ENCODE data around the gene RANBP3L.
"Not testable (repeated sequence)": the region's sequence is repeated elsewhere in the genome, so short reads cannot be mapped to it uniquely, and the experiment has no call there.

Gene RANBP3L, protein sequence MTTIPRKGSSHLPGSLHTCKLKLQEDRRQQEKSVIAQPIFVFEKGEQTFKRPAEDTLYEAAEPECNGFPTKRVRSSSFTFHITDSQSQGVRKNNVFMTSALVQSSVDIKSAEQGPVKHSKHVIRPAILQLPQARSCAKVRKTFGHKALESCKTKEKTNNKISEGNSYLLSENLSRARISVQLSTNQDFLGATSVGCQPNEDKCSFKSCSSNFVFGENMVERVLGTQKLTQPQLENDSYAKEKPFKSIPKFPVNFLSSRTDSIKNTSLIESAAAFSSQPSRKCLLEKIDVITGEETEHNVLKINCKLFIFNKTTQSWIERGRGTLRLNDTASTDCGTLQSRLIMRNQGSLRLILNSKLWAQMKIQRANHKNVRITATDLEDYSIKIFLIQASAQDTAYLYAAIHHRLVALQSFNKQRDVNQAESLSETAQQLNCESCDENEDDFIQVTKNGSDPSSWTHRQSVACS
- total RNA-seq = 0 to 0.18 (median 0.05) reads per million in 4 experiments

DNA sequence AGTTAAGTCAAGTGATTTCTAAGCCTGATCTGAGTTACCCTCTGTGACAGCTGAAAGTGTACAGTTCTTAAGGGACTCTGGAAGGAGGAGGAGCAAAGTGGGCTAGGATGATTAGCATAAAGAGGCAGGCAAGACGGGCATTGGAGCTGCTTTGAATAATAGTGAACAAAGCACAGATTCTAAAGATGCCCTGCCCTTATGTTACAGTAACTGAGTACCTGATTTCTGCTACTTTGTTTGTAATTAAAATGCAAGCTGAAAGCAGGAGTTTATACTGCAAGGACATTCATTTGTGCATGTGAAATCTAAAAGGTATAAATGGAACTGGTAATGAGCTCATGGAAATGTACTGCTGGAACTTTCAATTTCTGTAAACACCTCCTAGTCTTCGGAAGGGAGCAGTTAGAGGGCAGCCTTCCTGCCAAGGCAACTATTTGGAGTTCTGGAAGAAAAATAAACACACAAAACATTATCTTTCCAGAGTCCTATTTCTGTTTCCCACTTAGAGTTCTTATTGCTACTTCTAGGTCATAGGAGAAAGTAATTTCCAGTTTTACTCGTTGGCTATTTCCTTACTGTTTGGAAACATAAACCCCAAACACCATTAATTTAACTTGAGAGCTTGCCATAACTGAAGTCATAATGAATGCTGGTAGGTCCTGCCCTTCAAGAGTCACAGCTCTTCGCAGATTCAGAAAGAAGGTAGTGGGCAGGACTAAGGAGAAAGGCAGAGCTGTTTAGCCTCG lies at the start of gene RANBP3L:
RANBP3L (minus strand) TSS at position 45 of the 746 bp plus-strand sequence. CDS start 486 bp downstream, outside the sequence.
- no peak for DNase-seq

DNA sequence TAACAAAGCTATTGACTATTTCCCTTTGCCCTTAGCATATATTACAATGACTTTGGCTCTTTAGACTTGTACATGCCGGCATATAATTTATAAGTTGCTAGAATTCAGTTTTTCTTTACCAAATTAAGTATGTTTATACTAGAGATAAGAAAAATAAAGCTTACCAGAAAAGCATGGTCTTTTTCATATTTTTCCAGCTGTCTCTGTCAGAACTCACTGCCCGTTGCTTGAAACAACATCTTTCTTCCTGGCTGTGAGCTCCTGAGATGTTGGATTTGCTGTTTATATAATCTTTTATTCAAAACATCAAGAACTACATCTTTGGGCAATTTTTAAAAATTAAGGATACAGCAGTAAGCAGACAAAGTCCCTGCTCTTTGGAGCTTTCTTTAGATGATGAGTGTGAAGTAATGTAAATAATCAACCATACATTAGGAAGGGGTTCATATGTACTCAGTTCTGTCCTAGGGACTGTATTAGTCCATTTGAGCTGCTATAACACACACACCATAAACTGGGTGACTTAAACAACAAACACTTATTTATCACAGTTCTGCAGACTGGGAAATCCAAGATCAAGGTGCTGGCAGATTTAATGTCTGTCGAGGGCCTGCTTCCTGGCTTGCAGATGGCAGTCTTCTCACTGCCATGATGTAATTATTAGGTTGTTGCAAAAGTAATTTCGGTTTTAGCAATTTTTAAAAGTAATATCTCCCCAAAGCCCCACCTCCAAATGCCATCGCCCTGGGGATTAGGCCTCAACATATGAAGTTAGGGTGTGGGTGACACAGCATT lies 45.4 kb upstream of the RANBP3L start:
- DNase-seq = no peak

- DNase-seq = no peak
These were observed 43.2 kb upstream of the RANBP3L start for GRCh38 chr5:36344899-36345298.

- DNase-seq = not testable (repeated sequence)
These were observed 40.0 kb upstream of the RANBP3L start for GRCh38 chr5:36341720-36342119.

GRCh38 chr5:36337597-36337996 lies 35.9 kb upstream of the RANBP3L start:
- no peak for DNase-seq

DNA sequence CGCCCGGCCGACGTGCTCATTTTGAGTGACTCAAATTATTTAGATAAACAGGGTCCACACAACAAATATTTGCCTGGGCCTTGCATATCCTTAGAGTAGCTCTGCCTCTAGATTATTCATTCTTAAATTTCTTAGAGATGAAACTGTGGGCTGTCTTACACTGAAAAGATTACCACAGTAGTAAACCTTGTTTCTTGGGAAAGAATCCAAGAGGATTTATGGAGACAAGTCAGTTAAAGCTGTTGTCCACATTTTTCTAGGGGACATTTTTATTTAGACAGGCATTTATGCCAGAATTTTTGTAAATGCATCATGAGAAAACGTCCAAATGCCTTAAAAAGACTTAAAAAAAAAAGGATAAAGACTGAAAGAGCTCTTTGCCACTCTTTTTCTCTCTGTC lies 32.6 kb upstream of the RANBP3L start:
- no peak for DNase-seq

DNA sequence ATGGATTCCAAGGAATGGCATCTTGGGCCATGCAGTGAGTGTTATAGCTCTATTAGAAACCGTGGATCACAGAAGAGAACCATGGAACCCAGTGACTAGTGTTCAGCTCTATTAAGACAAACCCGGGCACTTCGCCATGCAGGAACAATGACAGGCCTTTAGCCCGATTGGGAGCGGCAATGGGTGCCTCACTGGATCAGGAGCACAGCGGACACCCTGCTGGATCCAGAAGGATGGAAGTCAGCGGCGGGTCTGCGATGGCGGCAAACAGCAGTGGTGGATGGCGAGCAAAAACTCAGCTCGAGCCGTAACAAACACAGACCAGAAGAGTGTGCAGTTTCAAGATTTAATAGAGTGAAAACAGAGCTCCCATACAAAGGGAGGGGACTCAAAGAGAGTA lies 31.0 kb upstream of the RANBP3L start:
- DNase-seq = not testable (repeated sequence)

DNA sequence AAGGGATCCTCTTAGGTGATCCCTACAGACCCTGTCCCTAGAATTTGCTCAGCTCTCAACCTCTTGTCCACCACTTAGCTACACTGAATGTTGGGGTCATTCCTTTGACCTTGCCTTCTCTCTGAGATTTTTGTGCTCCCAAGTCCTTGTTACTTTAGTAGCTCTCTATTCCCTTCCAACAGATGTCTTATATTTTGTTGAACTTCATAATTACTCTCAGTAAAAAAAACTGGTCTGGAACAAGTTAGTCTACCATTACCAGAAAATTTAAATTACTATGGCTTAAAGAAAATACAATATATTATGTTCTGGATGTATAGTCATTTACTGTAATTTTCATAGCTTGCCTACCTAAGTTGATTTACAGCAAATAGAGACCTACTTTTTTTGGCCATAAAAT lies 23.5 kb upstream of the RANBP3L start:
- DNase-seq = no peak

DNA sequence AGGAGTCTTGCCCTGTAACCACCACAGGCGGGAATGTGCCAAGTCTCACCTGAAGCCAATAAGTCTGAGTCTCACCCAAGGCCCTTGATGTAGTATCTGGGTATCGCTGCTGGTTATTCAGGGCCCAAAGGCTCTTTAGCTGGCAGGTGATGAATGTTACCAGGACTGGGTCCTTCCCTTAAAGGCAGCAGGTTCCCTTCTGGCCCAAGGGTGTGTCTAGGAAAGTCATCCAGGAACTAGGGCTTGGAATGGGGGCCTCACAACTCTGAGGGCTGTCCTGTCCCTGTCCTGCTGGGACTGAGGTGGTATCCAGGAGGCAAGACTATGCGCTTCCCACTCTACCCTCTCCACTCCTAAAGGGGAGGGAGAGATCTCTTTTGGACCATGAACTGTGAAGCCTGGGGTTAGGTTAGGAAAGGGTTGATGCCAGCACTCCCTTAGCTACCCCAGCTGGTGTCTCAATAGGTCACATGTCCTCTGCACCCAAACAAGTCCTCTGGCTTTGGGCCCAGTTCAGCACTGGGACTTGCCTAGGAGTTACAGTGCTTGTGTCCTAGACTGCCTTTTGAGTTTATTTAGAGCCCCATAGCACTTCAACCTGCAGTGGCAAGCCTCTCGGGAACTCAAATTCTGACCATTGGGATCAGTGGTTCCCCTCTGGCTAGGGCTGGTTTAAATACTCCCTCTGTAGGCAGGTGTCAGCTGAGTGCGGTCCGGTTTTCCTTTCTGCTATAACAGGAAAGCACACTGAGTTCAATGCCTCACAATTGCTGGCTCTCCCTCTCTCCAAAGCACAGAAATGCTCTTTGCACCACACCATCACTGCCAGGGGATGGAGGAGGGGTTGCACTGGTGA lies 22.5 kb upstream of the RANBP3L start:
- DNase-seq = no peak

DNA sequence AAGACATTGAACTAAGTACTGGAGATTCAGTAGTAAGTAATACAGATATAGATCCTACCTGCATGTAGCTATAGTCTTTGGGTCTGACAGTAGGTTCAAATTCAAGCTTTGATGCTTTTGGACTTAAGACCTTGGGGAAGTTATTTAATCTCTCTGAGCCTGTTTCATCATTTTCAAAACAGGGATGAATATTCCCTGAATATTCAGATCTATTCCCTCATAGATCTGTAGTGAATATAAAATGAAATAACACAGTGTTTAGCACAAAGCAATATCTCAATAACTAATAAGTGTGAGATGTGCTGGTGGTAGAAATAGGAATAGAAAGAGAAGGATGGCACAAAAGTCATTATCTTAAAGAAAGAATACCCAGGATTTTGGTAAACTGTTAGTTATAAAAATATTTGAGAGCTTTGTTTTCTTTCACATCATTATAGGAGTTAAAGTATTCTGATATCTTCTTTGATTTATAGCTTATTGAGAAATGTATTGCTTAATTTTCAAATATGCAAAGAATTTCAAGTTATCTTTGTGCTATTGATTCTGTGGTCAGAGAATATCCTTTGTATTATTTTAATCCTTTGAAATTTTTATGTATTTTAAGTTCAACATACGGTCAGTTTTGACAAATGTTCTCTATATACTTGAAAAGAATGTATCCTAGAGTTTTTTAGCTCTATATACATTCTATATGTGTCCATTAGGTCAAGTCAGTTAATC lies 11.4 kb upstream of the RANBP3L start:
- DNase-seq = no peak

DNA sequence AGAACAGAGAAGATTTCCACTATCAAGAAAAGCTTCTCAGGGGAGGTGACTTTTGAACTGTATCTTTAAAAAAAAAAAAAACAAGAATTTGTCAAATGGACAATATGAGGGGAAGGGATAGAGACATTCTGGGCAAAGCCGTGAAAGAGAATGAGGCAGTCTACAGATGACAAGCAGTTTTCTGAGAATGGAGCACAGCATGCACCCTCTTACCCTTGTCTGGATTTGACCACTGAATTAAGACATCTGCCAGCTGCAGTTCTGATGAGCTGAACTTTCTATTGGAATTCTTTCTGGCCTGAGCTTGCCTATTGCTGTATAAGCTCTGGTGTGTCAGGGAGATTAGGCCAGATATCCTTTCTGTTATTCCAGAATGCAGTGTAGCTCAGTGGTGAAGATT lies 10.3 kb upstream of the RANBP3L start:
- DNase-seq = no peak

DNA sequence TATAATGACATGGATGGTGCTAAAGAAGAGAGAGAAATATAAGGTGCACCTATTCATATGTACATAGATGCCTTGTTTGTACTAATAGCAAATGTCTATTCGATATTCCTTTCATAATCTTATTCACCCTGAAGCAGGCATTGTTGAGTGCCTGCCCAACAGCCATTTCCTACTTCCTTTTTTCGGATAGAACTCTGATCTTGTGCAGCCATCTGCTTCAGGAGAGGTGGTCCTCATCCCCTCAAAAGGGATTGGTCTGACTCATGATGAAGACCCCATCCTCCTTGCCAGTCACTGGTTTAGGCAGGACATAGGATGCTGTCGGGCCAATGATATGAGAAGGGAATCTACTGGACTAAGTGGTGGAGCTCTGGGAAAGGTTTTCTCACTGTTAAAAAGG lies 8.4 kb upstream of the RANBP3L start:
- no peak for DNase-seq

DNA sequence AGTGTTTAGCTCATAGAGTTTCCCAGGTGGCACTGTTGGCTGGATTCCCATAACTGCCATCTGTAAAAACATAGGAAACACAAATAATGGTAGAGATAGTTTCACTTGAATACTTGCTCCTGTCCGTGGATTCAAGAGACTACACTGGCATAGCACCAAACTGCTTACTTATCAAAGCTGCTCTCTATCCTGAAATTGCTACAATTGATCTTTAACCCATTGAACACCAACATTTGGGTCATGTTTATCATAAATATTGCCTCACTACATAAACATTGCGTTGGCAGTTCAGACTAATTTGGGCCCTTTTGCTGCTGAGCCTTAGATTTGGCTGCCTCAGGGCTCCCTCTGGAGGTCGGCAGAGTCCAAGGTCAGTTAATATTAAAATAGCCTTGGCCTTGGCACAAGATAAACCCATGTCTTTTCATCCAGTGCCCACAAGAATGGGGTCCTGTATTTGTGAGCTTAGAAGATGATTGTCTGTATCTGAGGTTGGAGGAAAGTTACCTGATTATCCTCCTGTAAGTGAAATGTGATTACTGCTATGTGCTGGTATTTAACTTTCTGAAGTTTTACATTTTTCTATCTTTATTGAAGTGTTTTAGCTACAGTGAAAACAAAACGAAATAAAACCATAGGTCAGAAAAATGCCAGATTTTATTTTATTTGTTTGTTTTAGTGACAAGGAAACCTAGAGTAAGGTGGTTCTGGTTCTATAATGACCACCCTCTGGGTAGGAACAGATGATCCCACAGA lies 4.0 kb upstream of the RANBP3L start:
- no peak for DNase-seq

DNA sequence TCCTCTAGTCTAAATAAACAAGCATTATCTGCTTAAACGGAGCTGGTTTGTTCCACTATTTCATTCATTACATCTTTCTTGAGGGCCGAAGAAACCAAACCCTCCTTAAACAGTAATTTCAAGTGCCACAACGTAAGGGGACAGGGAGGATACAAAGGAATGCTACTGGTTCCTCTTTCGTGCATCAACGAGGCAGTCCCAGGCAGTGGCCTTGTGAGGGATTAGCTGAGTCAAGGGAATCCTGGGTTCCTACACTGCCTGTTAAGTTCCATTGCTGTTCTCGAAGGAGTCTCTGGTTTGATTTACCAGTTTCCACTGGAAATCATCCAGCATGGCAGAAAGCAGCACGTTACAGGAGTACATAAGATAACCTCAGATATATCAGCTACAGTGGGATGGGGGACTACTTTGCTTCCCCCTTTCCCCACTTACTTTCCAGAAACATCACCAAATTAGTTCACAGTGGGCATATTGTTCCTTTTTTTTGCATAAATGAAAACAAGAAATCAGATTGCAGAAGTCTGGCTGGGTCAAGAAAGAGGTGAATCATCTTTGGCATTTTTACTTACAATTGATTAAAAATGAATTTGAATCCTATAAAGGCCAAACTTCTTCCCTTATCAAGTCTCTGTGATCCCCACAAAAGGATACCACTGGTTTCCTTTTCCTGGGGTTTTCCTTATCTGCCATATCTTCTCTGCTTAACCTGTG lies 2.5 kb upstream of the RANBP3L start:
- no peak for DNase-seq

GRCh38 chr5:36300927-36301540 lies 668 bp downstream of the RANBP3L start:
- DNase-seq = no peak

DNA sequence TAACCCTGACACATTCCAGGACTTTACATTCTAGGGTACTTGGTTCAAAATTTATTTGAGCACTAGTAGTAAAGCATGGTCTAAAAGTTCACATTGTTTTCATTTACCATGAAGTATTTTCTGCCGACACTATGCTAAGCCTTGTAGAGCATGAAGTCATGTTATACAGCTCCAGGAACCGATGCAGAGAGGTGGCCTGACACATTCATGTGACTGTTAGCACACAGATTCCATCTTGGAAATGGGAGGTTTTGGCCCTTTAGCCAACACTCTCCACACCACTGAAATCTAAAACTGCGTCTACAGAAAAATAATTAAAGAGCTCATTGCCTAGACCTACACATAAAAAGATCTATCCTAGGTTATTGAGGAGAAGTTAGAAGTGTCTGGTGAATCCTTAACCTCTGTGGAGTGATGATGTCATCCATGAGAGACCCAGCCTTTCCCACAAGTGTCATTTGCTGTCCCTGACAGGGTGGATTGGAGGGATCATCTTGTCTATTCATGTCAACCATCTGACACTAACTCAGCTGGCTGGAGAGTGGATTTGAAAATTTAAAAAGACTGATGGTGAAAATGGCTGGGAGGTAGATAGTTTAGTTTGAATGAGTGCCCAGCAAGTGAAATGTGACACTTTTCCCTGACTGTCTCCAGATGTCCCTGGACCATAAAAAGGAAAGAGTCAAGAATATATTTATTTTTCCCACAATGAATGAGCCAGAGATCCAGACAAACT lies 1.3 kb downstream of the RANBP3L start:
- DNase-seq = no peak

- no peak for DNase-seq
These were observed 3.1 kb downstream of the RANBP3L start for GRCh38 chr5:36298552-36298951.

GRCh38 chr5:36297653-36298052 lies 4.0 kb downstream of the RANBP3L start:
- no peak for DNase-seq

Measured in effector CD8-positive, alpha-beta T cell (primary cell).